Lung (tissue), 12 donors: Measurements from ENCODE around the gene YPEL4. TPM values are rescaled to one million over a fixed set of nuclear protein-coding genes. Genes with fewer than 3 reads are reported as not detected.

Source experiments
- ATAC-seq: fragments of 200-7000 bp; cut with Tn5 transposase; one replicate; pipeline ENCODE4 v1.9.1; 2020; ENCODE audit warnings: moderate number of reproducible peaks; ENCODE audit not compliant: insufficient read depth, low FRiP score
- DNase-seq, 3 donors: peaks; one replicate each; pipeline ENCODE4 v3.0.0-alpha.2; 2013 to 2017
- H3K27ac ChIP-seq, 2 donors: one replicate each; pipeline ENCODE4 v1.5.1; 2013; ENCODE audit warnings: mild to moderate bottlenecking in 2 of 2, moderate library complexity in 2 of 2, control low read depth in 1 of 2, inconsistent platforms in 1 of 2, low read depth in 1 of 2, low read length in 1 of 2
- H3K27me3 ChIP-seq, 3 donors: one replicate each; pipeline ENCODE4 v1.5.1; 2013; ENCODE audit warnings: low read length in 2 of 3; ENCODE audit not compliant: control insufficient read depth in 3 of 3, insufficient read depth in 3 of 3
- H3K36me3 ChIP-seq, 4 donors: one replicate each; pipeline ENCODE4 v1.5.1; 2013; ENCODE audit warnings: low read length in 4 of 4, mild to moderate bottlenecking in 1 of 4, moderate library complexity in 1 of 4; ENCODE audit not compliant: control insufficient read depth in 4 of 4, insufficient read depth in 4 of 4
- H3K4me1 ChIP-seq, 5 donors: one replicate each; pipeline ENCODE4 v1.5.1; 2013; ENCODE audit warnings: low read length in 5 of 5, mild to moderate bottlenecking in 2 of 5, moderate library complexity in 1 of 5; ENCODE audit not compliant: control insufficient read depth in 5 of 5, insufficient read depth in 5 of 5
- H3K4me3 ChIP-seq: one replicate; pipeline ENCODE4 v1.5.1; 2013; ENCODE audit warnings: mild to moderate bottlenecking, control low read depth, moderate library complexity
- H3K9ac ChIP-seq, 2 donors: one replicate each; pipeline ENCODE4 v1.5.1; 2013; ENCODE audit warnings: low read length in 2 of 2, control low read depth in 1 of 2; ENCODE audit not compliant: insufficient read depth in 1 of 2
- H3K9me3 ChIP-seq, 4 donors: one replicate each; pipeline ENCODE4 v1.5.1; 2013; ENCODE audit warnings: low read length in 3 of 4, mild to moderate bottlenecking in 1 of 4, moderate library complexity in 1 of 4; ENCODE audit not compliant: control insufficient read depth in 4 of 4, insufficient read depth in 3 of 4
- CTCF ChIP-seq: IDR thresholded peaks from 2 replicates; pipeline ENCODE4 v1.5.1; 2012; ENCODE audit warnings: mild to moderate bottlenecking; ENCODE audit errors: control extremely low read depth, extremely low read depth
- WGBS, 2 donors: extraction: QIAGEN DNeasy Blood & Tissue Kit; methylation state at CpG; one replicate each; pipeline ENCODE4 v1.1.7; 2013; 5-methylcytosine and 5-hydroxymethylcytosine counted together
- polyA plus RNA-seq, 2 donors: library from polyadenylated mRNA; stranded (reverse); fragments of 200-250 nt; gene quantifications; one replicate each; pipeline ENCODE4 v1.2.1, GENCODE V29; 2013
- total RNA-seq, 2 donors: library from RNA; depleted of rRNA in 1 of 2; stranded (reverse); fragments of >200 nt in 1 of 2; gene quantifications; one replicate each; pipeline ENCODE4 v1.2.1, GENCODE V29; 2014 to 2021
- donor health status: control.
- donor health status: control.
- donor health status: Bipolar disorder and iron deficiency.
- donor health status: healthy.
- donor health status: DM: yes; HTN: yes; CAD: no.

YPEL4 gene
- total and polyA plus RNA-seq, 4 donors, result 0.71 to 3.1 (median 1.4) TPM

- H3K27me3 ChIP-seq, result no peaks in the 10 kb centered on the region
- WGBS, 2 donors, result 12 to 15% methylated on average over 17 of the region's 17 CpGs
- H3K27ac ChIP-seq, result peak overlapping the region in 1 of 2 donors; percentile 18
- H3K36me3 ChIP-seq, result peaks cover 0 to 9% (median 2%) of the 10 kb centered on the region in 4 donors
- no peak overlapping the region for H3K4me3 ChIP-seq
- peaks cover 0 to 2% (median 0%) of the 10 kb centered on the region in 4 donors for H3K9me3 ChIP-seq
- peak; percentile 60 for TF ChIP-seq CTCF
- DNase-seq (peak; percentile 82 to 85 (median 84)), ATAC-seq (peak; percentile 67)
- H3K4me1 ChIP-seq, result peaks cover 0 to 74% (median 35%) of the 10 kb centered on the region in 5 donors
- H3K9ac ChIP-seq, result no peak overlapping the region
Measured at GRCh38 chr11:57644748-57645688, 4.7 kb downstream of the YPEL4 start.

GRCh38 chr11:57643802-57644201 lies 5.9 kb downstream of the YPEL4 start:
- Histone ChIP-seq H3K4me1 (peaks cover 0 to 72% (median 36%) of the 10 kb centered on the region in 5 donors), H3K4me3 (no peak overlapping the region), H3K36me3 (peaks cover 0 to 9% (median 2%) of the 10 kb centered on the region in 4 donors), H3K9me3 (peaks cover 0 to 2% (median 0%) of the 10 kb centered on the region in 4 donors), H3K27me3 (no peaks in the 10 kb centered on the region), H3K9ac (no peak overlapping the region), H3K27ac (no peak overlapping the region)
- ATAC-seq (no peak), DNase-seq (no peak)
- TF ChIP-seq CTCF, result no peak
- WGBS, 2 donors, result 57 to 74% methylated on average over 3 of the region's 3 CpGs

- H3K27ac ChIP-seq, result no peak overlapping the region
- peaks cover 0 to 9% (median 4%) of the 10 kb centered on the region in 4 donors for H3K36me3 ChIP-seq
- H3K4me1 ChIP-seq, result peaks cover 0 to 57% (median 24%) of the 10 kb centered on the region in 5 donors
- TF ChIP-seq CTCF, result peak; percentile 33
- no peak overlapping the region for H3K4me3 ChIP-seq
- no peaks in the 10 kb centered on the region for H3K9me3 ChIP-seq
- DNase-seq (peak; percentile 32 to 80 (median 74)), ATAC-seq (no peak)
- no peak overlapping the region for H3K9ac ChIP-seq
- 62 to 64% methylated on average over 7 of the region's 7 CpGs for WGBS, 2 donors
- no peaks in the 10 kb centered on the region for H3K27me3 ChIP-seq
Measured at GRCh38 chr11:57641011-57641807, 8.5 kb downstream of the YPEL4 start.
